GM21737 (cell line): ENCODE results near the gene ATE1.
"Not testable (repeated sequence)": the region's sequence is repeated elsewhere in the genome, so short reads cannot be mapped to it uniquely, and the experiment has no call there.

Experiments
- ATAC-seq: cut with Tn5 transposase; IDR thresholded peaks from one replicate; pipeline ENCODE4 v1.9.1; 2021; ENCODE audit warnings: mild to moderate bottlenecking, moderate library complexity; ENCODE audit not compliant: unreplicated experiment

The ATE1 gene

DNA sequence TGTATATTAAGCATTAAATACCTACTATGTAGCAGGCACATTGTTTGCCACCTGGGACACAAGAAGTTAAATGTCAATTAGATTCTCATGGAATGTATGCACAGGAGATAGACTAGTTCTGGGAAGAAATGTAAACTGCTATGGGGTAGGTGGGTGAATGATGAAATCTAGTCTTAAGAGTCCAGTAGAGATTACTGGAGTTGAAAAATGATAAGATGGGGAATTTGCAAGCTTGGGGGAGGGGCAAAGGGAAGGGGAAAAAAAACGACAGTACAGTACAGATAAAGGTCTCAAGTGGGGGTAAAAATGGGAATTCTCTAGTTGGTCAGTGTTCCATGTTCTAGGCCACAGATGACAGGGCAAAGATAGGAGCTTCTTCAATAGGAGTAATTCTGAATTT lies 94.4 kb downstream of the ATE1 start:
- no peak for ATAC-seq

DNA sequence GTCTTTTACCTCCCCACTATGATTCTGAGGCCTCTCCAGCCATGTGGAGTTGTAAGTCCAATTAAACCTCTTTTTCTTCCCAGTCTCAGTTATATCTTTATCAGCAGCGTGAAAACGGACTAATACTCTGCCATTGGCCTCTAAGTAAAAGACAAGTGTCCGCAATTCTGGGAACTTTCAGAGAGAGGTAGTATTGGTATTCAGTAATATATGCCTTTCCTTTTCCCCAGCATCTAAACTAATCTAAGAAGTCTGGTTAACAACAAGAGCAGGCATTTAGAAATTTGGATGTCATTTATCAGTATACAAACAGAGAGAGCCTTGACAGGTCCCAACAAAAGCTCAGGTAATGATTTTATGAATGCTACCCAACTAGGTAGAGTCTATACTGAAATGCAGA lies 95.2 kb downstream of the ATE1 start:
- ATAC-seq, result no peak

DNA sequence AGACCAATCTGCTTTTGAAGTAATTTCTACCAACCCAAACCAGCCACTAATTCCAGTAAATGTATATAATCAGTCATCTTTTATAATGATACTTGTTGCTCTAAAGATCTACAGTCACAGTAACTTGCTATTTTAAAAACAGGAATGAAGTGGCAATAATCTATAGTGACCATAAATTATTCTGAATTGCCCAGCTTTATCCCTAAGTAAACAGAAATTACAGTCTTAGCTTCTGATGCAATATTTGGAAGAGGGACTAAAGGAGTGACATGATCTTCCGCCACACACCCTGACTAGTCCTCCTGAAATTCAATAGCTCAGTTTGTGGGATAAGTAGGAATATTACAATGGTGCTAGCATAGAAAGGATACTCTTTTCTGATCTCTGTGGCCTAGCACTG lies 96.1 kb downstream of the ATE1 start:
- ATAC-seq, result no peak

DNA sequence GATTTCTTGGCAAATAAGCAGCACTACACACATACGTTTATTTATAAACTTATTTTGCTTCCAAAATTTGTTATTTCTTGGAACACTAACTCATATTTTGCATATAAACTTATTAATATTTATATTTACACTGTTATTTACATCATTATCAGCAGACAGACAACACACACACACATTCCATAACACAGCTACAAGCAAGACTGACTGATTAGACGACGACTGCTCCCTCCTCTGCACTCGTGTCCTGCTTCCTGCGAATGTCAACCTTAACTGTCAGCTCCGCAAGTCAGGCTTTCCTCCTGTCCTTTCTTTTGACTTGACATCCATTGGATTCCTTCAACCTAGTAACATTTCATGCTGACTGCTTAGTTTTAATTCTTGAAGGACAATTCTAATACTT lies 96.6 kb downstream of the ATE1 start:
- ATAC-seq, result no peak

DNA sequence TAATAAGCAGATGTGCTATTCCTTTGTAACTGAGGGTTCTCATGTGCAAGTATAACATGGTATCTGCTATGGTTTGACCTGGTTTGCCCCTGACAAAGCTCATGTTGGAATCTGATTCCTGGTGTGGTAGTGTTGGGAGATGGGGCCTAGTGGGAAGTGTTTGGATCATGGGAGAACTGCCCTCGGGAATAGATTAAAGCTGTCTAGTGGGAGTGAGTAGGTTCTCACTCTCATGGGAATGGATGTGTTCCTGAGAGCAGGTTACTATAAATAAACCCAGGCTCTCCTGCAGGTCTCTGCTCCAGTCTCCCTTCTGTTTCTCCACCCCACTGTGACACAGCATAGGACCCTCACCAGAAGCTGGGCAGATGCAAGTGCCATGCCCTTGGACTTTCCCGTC lies 97.7 kb downstream of the ATE1 start:
- no peak for ATAC-seq

DNA sequence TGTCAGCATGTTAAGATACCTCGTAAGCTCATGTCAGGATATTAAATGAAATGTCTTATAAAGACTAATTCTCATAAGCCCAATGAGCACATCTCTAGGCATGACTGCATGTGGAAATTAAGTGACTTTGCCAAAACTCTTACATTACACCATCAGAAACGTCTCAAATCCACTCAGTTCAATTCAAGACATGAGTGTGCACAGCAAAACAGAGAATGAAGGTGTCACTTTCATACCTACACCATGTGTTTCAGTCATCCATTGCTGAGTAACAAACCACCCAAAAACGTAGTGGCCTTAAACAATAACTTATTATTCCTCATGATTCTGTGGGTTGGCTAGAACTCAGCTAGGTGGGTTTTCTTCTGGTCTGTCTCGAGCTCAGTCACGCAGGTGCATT lies 99.8 kb downstream of the ATE1 start:
- no peak for ATAC-seq

DNA sequence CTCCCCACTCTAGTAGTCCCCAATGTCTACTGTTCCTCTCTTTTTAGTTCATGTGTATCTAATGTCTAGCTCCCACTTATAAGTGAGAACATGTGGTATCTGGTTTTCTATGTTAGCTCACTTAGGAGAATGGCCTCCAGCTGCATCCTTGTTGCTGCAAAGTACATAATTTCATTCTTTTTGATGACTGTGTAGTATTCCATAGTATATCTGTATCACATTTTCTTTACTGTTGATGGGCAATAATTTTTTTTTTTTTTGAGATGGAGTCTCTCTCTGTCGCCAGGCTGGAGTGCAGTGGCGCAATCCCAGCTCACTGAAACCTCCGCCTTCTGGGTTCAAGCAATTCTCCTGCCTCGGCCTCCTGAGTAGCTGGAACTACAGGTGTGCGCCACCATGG lies 101.1 kb downstream of the ATE1 start:
- not testable (repeated sequence) for ATAC-seq

DNA sequence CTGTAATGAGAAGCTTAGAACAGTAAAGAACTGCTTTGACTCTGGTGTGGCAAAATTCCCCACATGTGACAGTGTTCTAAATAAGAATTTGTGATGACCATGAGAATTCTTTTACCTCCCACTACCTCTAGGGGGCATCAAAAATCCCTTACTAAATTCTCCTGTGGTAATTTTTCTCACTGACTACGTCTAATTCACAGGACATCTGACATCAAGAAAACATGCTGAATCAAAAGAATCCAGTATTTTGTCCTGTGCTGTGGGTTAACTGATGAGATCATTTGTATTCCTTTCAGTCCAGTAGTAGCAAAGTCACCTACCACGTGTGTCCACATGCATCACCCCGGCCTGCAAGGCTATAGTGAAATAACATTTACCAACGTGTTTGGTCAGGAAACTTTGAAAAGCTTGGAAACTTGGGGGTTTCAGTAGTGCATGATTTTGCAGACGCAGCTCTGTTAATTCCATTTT lies 103.8 kb downstream of the ATE1 start:
- ATAC-seq, result no peak

DNA sequence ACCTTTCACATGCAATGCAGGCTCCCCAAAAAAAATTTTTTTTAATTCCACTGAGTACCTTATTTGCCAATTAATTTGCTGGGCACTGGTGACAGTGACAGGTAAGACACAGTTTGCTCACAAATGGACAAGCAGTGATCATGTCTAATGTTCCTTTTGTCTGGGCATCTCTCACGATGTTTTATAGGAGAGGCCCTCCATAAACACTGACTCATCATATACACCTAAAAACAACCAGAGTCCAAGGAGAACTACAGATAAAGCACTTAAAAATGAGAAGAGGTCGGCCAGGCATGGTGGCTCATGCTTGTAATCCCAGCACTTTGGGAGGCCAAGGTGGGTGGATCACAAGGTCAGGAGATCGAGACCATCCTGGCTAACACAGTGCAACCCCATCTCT lies 105.1 kb downstream of the ATE1 start:
- ATAC-seq, result no peak

DNA sequence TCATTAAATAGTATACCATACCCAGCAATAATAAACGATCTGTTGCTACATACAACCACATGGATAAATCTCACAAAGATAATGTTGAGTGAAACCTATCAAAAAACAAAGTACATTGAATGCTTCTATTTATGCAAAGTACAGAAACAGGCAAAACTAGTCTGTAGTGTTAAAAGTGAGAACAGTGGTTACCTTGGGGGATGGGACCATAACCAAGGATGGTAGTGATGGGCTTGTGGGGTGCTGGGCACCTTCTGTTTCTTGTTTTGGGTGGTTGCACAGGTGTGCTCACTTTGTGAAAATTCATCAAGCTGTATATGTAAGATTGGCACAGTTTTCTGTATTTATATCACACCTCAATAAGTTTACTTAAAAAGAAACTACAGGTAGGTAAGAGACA lies 105.7 kb downstream of the ATE1 start:
- ATAC-seq, result no peak

DNA sequence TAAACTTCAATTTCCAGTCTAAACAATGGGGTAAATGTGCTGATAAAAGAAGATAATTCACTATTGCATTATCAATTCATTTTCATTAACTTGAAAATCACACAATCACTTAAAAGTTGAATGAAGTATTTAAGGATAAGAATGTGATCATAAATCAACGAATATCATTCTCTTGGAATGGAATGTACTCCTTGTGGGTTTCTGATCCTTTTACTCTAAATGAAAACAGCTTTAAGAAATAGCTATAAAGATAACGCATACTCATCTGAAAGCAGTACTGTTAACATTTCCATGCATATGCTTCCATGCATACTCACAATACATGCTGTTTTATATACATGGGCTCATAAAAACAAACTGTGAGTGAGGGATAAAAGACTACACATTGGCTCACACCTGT lies 108.8 kb downstream of the ATE1 start:
- no peak for ATAC-seq

DNA sequence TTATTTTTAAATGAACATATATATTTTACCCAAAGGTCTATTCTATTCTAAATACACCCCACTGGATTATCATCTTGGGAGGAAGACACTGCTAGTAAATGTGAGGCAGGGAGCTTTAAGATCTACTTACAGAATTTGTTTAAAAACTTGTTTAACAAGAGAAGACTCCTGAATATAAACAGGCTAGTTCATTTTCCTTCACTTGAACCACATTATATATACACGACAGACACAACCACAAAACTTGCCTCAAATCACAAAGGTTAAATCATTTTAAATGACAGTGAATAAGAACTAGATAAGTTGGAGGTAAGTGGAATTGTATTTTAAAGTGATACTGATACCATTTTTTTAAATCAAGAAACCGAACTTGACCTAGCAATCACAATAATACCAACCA lies 109.2 kb downstream of the ATE1 start:
- ATAC-seq, result no peak

DNA sequence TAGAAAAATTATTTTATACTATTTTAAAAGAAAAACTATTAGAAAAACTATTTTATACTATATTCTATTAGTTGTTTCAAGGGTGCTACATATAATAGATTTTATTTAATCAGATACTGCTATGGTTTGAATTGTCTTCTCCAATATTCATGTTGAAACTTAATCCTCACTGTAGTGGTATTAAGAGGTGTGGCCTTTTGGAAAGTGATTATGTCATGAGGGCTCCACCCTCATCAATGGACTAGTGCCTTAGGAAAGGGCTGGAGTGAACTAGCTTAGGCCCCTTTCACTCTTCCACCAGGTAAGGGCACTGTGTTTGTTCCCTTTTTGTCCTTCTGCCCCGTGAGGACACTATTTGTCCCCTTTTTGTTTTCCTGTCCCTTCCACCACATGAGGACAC lies 111.6 kb downstream of the ATE1 start:
- no peak for ATAC-seq

DNA sequence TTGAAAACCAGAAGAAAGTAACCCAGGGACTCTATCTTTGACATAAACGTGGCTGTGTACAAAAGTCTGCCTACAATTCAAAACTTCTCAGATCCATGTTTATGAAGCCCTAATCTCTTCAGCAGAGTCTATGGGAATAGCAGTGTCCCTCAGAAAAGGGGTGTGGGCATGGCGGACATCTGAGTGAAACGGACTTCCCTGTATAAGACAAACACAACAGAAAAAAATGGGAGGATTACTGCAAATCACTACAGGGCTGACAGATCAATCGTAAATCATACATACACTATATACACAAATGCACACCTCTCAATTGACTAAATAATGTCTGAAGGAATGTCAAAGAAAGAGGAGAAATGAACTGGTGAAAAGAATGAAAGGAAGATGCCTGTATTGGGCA lies 114.0 kb downstream of the ATE1 start:
- ATAC-seq, result no peak

DNA sequence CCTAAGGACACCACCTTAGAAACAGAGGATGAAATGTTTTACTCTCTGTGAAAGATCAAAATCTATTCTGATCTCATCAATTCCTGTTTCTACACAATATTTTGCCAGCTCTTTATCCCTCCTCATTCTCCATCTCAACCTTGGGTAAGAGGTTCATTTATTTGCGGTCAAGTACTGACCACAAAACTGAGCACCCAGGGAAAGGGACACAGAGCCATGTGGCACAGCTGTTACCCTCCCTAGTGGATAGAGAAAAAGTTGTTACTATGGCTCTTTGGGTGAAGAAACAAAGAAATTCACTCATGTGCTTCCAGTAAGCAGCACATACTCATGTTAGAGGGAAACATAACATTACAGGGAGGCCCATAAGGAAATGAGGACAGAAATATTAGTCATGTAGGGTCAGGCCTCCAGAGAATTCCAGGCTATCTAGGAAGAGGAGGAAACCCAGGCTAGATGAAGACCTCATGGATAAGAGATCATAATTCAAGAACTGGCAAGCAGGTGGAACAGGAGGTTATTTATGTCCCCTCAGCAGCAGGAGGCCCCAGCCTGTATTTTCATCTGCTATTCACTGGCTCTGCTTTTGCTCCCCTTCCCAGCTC lies 114.5 kb downstream of the ATE1 start:
- no peak for ATAC-seq

DNA sequence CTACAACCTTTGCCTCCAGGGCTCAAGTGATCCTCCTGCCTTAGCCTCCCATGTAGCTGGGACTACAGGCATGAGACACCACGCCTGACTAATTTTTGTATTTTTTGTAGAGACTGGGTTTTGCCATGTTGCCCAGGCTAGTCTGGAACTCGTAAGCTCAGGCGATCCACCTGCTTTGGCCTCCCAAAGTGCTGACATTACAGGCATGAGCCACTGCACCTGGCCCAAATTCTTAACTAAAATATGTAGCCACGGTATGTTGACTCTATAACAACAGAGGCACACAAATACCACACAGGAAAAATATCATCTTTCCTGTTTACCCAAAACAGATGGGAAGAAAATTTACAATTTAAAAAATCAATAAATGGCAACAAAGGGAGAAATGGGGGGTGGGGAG lies 115.8 kb downstream of the ATE1 start:
- ATAC-seq, result no peak

DNA sequence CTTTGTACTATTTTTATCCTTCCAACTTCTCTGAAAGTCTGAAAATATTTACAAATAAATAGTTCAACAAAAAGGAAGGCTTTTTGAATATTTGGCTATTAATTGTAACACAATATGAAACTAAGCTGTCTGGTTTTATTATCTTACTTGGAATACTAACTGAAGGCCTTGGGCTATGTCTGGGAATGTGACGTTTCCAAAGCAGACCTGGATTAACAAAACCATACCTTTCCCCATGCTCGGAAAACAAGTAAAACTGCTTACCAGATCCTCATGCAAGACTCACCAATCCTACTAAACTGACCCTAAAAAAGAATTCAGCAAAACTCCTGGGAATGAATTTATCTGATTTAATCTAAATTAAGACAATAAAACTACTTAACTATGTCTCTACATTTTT lies 116.4 kb downstream of the ATE1 start:
- ATAC-seq, result no peak

DNA sequence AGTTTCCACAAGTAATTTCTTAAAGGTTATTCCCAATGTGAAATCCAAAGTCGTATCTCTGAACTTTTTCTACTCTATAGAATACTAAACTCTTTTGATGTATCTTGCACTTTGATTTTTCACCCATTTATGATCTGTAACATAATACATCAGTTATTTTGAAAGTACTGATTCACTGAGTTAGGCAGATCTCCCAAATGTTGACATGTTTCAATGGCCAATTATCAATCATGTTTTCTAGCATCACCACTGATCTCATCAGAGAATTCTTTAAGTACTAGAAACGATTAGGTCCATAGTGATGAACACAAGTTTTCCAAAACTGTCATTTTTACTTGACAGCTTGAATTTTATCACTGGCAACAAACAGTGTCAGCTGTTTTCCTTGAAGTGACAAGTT lies 119.0 kb downstream of the ATE1 start:
- no peak for ATAC-seq

DNA sequence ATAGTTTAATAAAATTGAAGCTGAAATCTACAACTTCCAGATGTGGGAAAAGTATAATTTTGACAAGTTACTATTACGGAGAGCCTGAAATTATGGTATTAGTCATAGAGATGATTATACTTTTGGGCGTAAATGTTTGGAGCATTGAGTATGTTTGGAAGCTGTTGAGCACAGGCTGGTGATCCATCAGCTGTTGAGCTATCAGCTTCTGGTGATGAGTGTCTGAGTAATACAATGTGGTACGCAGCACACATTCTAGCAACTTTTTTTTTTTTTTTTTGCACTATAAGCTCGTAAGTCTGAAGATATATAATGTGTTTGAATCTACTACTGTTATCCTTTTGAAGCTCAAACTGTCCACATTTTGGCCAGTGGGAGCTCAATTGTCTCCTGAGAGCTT lies 123.4 kb downstream of the ATE1 start:
- no peak for ATAC-seq

DNA sequence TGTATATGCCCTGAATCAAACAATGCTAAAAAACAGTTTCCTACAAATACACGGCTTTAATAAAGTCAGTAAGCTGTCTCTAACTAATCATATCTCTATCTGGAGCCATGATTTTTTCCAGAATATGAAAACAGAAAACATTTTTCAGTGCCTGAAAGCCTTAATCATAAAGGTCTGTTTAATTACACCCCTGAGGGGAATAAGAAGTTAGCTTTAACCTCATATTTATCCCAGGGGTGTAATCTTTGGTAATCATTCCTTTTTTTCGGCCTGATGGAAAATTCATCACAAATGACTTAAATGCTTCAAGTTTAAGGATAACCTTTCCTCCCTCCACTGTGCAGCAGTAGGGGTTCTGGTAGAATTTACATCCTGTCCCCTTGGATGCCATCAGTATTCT lies 124.2 kb downstream of the ATE1 start:
- ATAC-seq, result no peak

DNA sequence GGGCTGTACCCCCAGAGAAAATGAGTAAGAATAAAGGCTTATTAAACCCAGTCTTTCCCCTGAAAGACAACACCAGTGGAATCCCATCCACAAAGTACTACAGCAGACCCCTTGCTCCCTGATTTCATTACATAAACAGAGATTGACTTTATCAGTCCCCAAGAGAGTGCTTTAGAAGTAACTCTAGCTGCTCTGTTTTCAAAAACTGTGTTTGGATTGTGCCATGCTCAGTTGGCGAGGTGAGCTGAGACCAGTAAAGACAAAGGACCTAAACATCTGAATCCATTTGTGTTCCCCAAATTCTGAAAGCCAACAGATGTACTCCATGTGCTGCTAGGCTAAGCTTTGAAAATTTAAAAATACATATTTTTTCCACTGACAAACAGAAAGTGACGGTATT lies 127.0 kb downstream of the ATE1 start:
- no peak for ATAC-seq

DNA sequence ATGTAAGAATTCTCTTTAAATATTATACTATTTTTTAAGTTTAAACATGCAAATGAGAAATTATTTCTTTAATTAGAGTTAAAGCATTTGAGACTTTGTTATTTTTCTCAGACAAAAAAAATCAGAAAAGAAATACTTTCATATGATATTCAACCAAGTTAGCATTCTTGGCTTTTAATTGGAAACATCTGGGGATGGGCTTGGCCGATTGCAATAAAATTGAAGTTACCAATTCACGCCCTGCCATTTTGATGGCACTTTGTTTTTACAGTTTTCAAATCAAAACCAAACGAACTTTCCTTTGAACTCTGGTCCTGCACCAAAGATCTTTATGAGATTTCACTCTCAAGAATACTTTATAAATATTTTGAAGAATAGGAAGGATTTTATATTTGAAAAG lies 127.7 kb downstream of the ATE1 start:
- no peak for ATAC-seq

DNA sequence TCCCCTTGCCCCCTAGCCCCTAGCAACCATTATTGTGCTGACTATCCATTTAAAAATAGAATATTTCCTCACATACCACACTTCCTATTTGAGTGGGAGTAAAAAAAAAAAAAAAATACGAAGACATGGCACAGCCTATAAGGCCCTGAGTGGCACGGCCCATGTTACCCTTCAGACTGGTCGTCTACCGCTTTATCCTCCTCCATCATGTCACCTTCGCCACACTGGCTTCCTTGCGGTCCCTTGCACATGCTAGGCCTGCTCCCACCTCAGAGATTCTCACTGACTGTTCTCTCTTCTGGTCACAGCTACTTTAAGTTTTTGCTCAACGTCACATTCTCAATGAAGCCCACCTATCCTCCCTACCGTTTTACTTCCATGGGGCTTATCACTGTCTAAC lies 130.3 kb downstream of the ATE1 start:
- no peak for ATAC-seq

DNA sequence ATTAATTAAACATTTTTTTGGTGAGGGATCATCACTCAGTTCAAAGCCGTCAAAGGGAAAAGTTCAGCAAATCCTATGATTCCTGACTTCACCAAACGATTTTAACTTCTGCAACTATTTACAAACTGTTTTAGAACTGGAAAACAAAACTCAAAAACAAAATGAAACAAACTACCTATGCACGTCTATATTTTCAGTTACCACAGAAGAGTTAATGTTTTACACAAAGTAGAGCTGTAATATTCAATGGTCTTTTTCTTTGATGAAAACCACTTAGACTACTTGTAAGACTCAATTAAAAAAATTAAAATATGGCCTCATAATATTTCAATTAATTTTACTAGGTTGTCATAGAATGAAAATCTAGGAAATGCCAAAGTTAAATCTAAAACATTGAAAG lies 131.5 kb downstream of the ATE1 start:
- peak; percentile 64 for ATAC-seq
